COLO668 (cell line): ENCODE results near the gene SMIM36.
A peak's percentile ranks its signal among the peaks of the same experiment; 100 is the strongest.
"Not testable (repeated sequence)": the region's sequence is repeated elsewhere in the genome, so short reads cannot be mapped to it uniquely, and the experiment has no call there.

Experiments used
- DNase-seq: peaks from one replicate; lab custom pipeline; 2025; ENCODE audit not compliant: unreplicated experiment; lab: John Stamatoyannopoulos, UW

SMIM36 gene

GRCh38 chr17:55435408-55435807 is 75.8 kb downstream of the SMIM36 start:
- no peak for DNase-seq

- no peak for DNase-seq
Measured at GRCh38 chr17:55434721-55435120, 76.5 kb downstream of the SMIM36 start.

GRCh38 chr17:55433629-55434422 is 77.4 kb downstream of the SMIM36 start:
- no peak for DNase-seq

- DNase-seq, result no peak
Measured at GRCh38 chr17:55433029-55433628, 78.1 kb downstream of the SMIM36 start.

GRCh38 chr17:55432358-55433028 is 78.8 kb downstream of the SMIM36 start:
- DNase-seq, result no peak

- not testable (repeated sequence) for DNase-seq
Measured at GRCh38 chr17:55431914-55432313, 79.3 kb downstream of the SMIM36 start.

- no peak for DNase-seq
Measured at GRCh38 chr17:55430541-55431288, 80.5 kb downstream of the SMIM36 start.

- DNase-seq, result no peak
Measured at GRCh38 chr17:55427587-55427882, 83.7 kb downstream of the SMIM36 start.

- no peak for DNase-seq
Measured at GRCh38 chr17:55426851-55427586, 84.2 kb downstream of the SMIM36 start.

GRCh38 chr17:55424893-55425540 is 86.2 kb downstream of the SMIM36 start:
- DNase-seq, result no peak

- no peak for DNase-seq
Measured at GRCh38 chr17:55423535-55423934, 87.7 kb downstream of the SMIM36 start.

- DNase-seq, result not testable (repeated sequence)
Measured at GRCh38 chr17:55422828-55423164, 88.5 kb downstream of the SMIM36 start.

- peak; percentile 53 for DNase-seq
Measured at GRCh38 chr17:55421179-55421934, 89.9 kb downstream of the SMIM36 start, which contains the start of gene MMD. Gene MMD (minus strand): TSS chr17:55421835. CDS start chr17:55421695, 140 bp downstream.

GRCh38 chr17:55420776-55421178 is 90.5 kb downstream of the SMIM36 start:
- peak; percentile 9 for DNase-seq

GRCh38 chr17:55420067-55420775 is 91.0 kb downstream of the SMIM36 start:
- DNase-seq, result no peak

- DNase-seq, result no peak
Measured at GRCh38 chr17:55418369-55419268, 92.6 kb downstream of the SMIM36 start.

GRCh38 chr17:55417411-55418268 is 93.6 kb downstream of the SMIM36 start:
- DNase-seq, result no peak
